ENCODE measurements around the gene MBOAT7. TPM values are rescaled to one million over a fixed set of nuclear protein-coding genes. Genes with fewer than 3 reads are reported as not detected.

The MBOAT7 gene
- total RNA-seq, 4 donors from 2014 or later: 85.8 to 370 (median 245) TPM

DNA sequence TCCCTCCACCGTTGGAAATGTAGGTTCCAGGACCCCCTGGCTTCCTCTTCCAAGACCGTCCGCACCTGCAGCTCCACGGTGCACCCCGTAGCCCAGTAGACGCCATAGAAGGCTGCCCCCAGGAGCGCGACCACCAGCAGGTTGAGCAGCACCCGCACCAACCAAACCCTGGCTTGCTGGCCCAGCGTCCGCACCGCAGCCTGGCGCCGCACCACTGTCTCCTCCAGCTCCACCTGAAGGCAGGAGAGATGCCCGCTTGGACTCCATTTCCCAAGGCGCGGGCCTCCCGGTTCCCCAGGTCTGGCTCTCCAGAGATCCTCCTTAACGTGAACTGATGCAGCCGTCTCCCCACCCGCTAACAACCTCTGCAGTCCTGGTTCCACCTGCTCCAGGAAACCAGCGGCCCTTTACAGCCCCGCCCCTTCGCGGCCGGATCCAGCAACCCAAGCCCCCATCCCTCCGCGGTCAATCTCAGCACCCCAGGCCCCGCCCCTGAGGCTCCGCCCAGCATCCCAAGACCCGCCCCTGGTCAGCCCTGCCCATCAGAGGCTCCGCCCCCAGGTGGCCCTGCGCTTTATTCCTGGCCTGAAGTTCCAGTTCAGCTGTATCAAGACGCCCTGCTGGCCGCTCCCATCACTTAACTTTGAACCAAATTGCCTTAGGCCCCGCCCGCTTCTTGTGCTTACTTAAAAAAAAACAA lies 24.9 kb downstream of the MBOAT7 start:
- no peaks in the 10 kb centered on the region for H3K36me3 ChIP-seq
- H3K4me1 ChIP-seq: peaks cover 5 to 56% (median 8%) of the 10 kb centered on the region in 4 donors
- H3K27ac ChIP-seq: peak overlapping the region in 1 of 4 donors; percentile 66
- TF ChIP-seq POLR2A (IDR thresholded peaks at IDR 0.05) (peak in 1 of 2 donors; percentile 62), CTCF (IDR thresholded peaks at IDR 0.05) (peak in 2 of 6 experiments; percentile 19 to 29)
- peak; percentile 25 to 96 (median 93) for DNase-seq
- peak overlapping the region in 2 of 4 donors; percentile 2 to 48 for H3K4me3 ChIP-seq
- H3K9me3 ChIP-seq: no peaks in the 10 kb centered on the region
- H3K27me3 ChIP-seq: no peaks in the 10 kb centered on the region

- H3K4me3 ChIP-seq: peak overlapping the region in 3 of 4 donors; percentile 43 to 53 (median 49)
- no peak for TF ChIP-seq CTCF (IDR thresholded peaks at IDR 0.05)
- no peak for TF ChIP-seq POLR2A (IDR thresholded peaks at IDR 0.05)
- peak overlapping the region in 3 of 4 donors; percentile 60 to 92 (median 86) for H3K27ac ChIP-seq
- no peaks in the 10 kb centered on the region for H3K9me3 ChIP-seq
- peak in 1 of 3 donors; percentile 46 for DNase-seq
- peaks cover 5 to 64% (median 16%) of the 10 kb centered on the region in 4 donors for H3K4me1 ChIP-seq
- H3K27me3 ChIP-seq: no peaks in the 10 kb centered on the region
- H3K36me3 ChIP-seq: peaks cover 0 to 3% (median 0%) of the 10 kb centered on the region in 3 donors
Measured at GRCh38 chr19:54162884-54163283, 26.5 kb downstream of the MBOAT7 start.

DNA sequence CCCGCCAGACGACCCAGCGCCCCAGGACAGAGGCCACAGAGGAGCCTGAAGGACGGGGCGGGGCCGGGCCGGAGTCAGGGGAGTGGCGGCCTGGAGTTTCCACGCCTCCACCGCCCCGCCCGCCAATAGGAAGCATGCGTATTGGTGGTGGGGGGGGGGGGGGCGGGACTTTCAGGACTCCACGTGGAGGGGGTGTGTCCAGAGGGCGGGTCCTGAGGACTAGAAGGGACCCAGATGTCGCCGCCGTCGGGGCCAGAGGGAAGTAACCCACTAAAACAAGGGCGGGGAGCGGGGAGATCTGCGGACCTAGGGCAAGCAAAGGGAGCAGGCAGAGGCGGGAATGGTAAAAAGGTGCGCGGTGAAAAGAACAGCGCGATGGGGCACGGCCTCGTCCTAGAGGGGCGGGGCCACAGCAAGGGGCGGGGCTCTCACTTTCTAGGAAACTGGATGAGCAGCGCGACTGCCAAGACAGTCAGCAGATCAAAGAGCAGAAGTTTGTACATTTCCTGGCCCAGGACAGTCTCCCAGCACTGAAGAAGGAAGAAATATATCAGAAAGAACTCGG lies 27.1 kb downstream of the MBOAT7 start:
- DNase-seq: peak; percentile 90 to 97 (median 96)
- Histone ChIP-seq H3K36me3 (peaks cover 0 to 8% (median 0%) of the 10 kb centered on the region in 3 donors), H3K4me3 (peak overlapping the region; percentile 27 to 53 (median 46)), H3K27ac (peak overlapping the region in 3 of 4 donors; percentile 60 to 92 (median 86)), H3K27me3 (no peaks in the 10 kb centered on the region), H3K9me3 (no peaks in the 10 kb centered on the region), H3K4me1 (peaks cover 5 to 64% (median 16%) of the 10 kb centered on the region in 4 donors)
- TF ChIP-seq CTCF (IDR thresholded peaks at IDR 0.05) (no peak), POLR2A (IDR thresholded peaks at IDR 0.05) (peak in 1 of 2 donors; percentile 60)

DNA sequence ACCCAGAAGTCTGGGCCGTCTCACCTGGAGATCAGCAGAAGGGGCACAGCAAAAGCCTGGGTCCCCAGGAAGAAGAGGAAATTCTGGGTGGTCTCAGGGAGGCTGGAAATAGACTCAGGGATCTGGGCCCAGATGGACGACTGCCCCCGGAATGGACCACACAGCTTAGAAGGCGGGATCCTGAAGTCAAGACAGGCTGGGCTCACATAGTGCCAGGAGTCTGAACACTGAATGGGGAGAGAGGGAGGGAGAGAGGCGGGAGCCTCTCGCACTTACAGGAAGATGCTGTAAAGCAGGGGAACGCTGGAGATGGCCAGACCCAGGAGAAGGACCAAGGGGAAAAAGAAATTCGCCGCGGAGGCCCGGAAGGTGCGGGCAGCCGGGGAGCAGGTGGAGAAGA lies 28.5 kb downstream of the MBOAT7 start:
- H3K9me3 ChIP-seq: no peaks in the 10 kb centered on the region
- peaks cover 5 to 62% (median 16%) of the 10 kb centered on the region in 4 donors for H3K4me1 ChIP-seq
- peaks cover 0 to 23% (median 0%) of the 10 kb centered on the region in 3 donors for H3K36me3 ChIP-seq
- DNase-seq: peak in 1 of 3 donors; percentile 47
- no peaks in the 10 kb centered on the region for H3K27me3 ChIP-seq
- peak overlapping the region in 3 of 4 donors; percentile 84 to 99 (median 87) for H3K27ac ChIP-seq
- no peak for TF ChIP-seq POLR2A (IDR thresholded peaks at IDR 0.05)
- TF ChIP-seq CTCF (IDR thresholded peaks at IDR 0.05): no peak
- peak overlapping the region in 2 of 4 donors; percentile 47 to 50 for H3K4me3 ChIP-seq

DNA sequence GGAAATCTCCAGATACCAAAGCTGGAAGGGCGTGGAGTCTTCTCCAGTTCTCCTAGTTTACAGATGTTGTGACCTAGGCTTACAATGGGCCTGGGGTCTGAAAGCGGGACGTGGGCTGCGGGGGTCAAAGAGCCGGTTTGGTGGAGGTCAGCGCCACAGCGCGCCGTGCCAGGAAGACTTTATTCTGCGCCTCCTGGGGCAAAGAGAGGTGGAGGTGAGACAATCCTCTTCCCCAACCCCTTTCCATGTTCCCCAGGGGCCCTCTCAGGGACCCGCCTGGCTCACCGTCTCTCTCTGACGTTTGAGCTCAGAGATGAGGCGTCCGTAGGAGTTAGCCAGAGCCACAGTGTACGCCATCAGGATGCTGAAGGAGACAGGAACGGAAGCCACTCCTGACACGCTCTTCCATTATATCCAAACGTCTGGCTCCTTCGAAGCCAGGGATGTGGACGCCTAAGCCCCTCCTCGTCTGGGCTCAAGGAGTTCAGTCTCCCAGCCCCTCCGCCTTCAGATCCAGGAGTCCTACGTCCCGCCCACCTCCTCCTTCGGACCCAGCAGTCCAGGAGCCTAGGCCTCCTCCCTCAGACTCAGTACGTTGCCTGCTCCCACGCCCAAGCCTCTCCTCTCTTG lies 29.1 kb downstream of the MBOAT7 start:
- TF ChIP-seq CTCF (IDR thresholded peaks at IDR 0.05) (no peak), POLR2A (IDR thresholded peaks at IDR 0.05) (no peak)
- H3K4me1 ChIP-seq: peaks cover 5 to 58% (median 16%) of the 10 kb centered on the region in 4 donors
- peak overlapping the region; percentile 40 to 96 (median 48) for H3K4me3 ChIP-seq
- no peaks in the 10 kb centered on the region for H3K27me3 ChIP-seq
- H3K9me3 ChIP-seq: no peaks in the 10 kb centered on the region
- peak overlapping the region; percentile 78 to 99 (median 86) for H3K27ac ChIP-seq
- no peak for DNase-seq
- H3K36me3 ChIP-seq: peaks cover 0 to 29% (median 0%) of the 10 kb centered on the region in 3 donors

All from Peyer's patch (tissue), 4 donors.